GM18951 (cell line): ENCODE measurements around the gene RNF144B.
"Not testable (repeated sequence)": the region's sequence is repeated elsewhere in the genome, so short reads cannot be mapped to it uniquely, and the experiment has no call there.

Source experiments
- POLR2A ChIP-seq: IDR thresholded peaks from 4 replicates; pipeline ENCODE4 v1.6.1; 2011; ENCODE audit warnings: mild to moderate bottlenecking; ENCODE audit not compliant: insufficient read length, insufficient read depth; ENCODE audit errors: extremely low read depth
- in situ Hi-C: fragments of 300-500 bp; cut with MboI; formaldehyde crosslinking; loops from one replicate; pipeline ENCODE4 v1.12.0; 2022; ENCODE audit warnings: low sequenced_read_pairs, mixed read lengths, inconsistent platforms; ENCODE audit not compliant: unreplicated experiment

RNF144B gene

GRCh38 chr6:18359237-18359885 is 27.8 kb upstream of the RNF144B start:
- TF ChIP-seq POLR2A = no peak
- in situ Hi-C loops = no loop called here

GRCh38 chr6:18360188-18360587 is 27.0 kb upstream of the RNF144B start:
- TF ChIP-seq POLR2A = no peak
- in situ Hi-C loops = no loop called here

- in situ Hi-C loops = no loop called here
- no peak for TF ChIP-seq POLR2A
Measured at GRCh38 chr6:18362058-18362561, 25.0 kb upstream of the RNF144B start.

DNA sequence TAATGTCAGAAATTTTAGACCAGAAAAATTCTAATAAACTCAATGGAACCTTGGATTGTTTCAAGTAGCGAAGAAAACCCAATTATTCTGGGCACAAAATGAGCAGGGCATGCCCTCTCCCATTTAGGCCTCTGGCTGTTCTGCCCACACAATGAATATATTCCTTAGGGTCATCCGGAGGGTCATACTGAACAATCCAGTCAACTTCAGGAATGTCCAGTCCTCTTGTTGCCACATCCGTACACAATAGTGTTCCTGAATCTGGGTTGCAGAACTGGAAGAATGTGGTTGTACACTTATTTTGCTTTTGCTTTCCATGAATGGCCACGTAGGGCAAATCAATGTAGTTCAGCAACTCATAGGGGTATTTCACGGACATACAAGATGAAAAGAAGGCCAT is 23.4 kb upstream of the RNF144B start:
- in situ Hi-C loops = no loop called here
- TF ChIP-seq POLR2A = no peak

DNA sequence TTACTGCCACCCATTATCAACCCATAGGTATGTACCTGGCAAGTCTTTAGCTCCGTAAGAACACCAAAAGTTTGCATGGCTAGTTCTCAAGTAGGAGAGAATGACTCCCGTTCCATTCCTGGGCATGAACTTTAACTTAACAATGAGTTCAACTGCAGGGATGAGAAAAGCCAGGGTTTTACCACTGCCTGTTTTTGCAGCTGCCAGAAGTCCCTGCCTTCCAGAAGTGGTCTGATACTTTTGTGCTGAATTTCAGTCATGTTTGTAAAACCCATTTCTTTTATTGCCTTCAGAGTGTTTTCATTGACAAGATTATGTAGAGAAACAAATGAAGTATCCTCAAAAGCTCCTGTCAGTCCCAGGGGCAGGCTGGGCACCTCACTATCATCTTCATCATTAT is 22.6 kb upstream of the RNF144B start:
- in situ Hi-C loops = not testable (repeated sequence)

- in situ Hi-C loops = no loop called here
- TF ChIP-seq POLR2A = no peak
Measured at GRCh38 chr6:18367371-18367770, 19.8 kb upstream of the RNF144B start.

DNA sequence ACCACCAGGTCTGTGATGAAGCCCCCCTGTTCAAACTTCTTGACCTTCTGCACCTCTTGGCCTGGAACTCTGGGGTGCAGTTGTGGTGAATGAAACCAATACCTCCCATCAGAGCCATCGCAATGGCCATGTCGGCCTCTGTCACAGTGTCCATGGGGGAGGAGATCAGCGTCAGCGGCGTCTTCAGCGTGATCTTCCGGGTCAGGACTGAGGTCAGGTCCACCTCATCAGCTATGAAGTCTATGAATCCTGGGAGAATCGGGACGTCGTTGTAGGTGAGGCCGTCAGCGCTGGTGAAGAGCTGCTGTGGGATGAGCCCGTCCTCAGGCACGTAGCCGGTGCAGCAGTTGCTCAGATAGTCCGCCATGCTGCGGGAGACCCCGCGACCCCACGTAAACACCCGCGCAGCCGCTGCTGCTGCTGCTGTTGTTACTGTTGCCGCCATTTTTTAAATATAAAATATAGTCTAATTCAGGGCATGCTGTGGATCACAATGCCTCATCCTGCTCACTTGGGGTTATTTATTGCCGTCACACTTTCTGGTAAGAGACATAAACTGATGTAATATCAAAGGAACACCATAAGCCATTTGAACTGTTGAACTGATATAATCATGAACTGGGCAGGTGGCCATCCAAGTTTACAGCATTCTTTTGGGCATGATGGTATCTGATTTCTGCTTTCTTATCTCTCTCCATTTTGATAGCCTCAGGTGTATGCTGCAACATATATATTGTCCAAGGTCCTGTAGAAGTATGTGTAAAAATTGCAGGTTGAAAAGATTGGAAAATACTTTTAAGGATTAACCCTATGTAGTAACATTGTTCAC is 18.7 kb upstream of the RNF144B start:
- in situ Hi-C loops = no loop called here
- no peak for TF ChIP-seq POLR2A

GRCh38 chr6:18371010-18371409 is 16.1 kb upstream of the RNF144B start:
- in situ Hi-C loops = no loop called here
- no peak for TF ChIP-seq POLR2A

- TF ChIP-seq POLR2A = no peak
- in situ Hi-C loops = no loop called here
Measured at GRCh38 chr6:18371656-18372055, 15.5 kb upstream of the RNF144B start.

GRCh38 chr6:18380158-18380836 is 6.9 kb upstream of the RNF144B start:
- TF ChIP-seq POLR2A = no peak
- in situ Hi-C loops = no loop called here

DNA sequence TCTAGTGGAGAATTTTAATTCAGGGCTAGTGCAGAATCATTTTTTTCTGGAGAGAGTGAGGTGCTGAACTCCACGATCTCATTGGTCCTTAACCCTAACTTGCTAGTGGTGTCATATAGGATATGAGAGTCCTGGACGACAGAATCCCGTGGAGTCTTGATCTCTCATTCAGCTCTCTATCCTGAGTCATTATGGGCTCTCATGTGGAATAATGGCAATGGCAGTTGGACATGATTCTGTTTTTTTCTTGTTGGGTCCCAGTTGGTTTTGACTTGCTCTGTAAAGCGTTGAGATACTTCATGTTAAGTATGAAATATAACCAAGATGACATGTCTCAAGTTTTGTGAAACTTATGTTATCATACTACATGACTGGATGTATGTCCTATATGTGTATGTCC is 6.3 kb upstream of the RNF144B start:
- in situ Hi-C loops = no loop called here
- TF ChIP-seq POLR2A = no peak

- TF ChIP-seq POLR2A = no peak
- in situ Hi-C loops = no loop called here
Measured at GRCh38 chr6:18383441-18383840, 3.7 kb upstream of the RNF144B start.

DNA sequence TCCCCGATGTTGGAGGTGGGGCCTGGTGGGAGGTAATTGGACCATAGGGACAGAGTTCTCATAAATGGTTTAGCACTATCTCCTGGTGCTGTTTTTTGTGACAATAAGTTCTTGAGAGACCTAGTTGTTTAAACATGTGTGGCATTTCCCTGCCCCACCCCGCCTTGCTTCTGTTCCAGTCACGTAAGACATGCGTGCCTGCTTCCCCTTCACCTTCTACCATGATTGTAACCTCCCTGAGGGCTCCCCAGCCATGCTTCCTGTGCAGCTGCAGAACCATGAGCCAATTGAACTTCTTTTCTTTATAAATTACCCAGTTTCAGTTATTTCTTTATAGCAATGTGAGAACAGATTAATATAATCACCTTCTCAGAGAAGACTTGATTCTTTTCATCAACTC is 2.5 kb upstream of the RNF144B start:
- in situ Hi-C loops = no loop called here
- no peak for TF ChIP-seq POLR2A
